Brain microvascular endothelial cell (primary cell): ENCODE measurements around the gene PRM2.

Source experiments
- DNase-seq: peaks from one replicate; pipeline ENCODE4 v3.0.0-alpha.2; 2020
- H3K27ac ChIP-seq: fragments of 250-450 bp; sonication (Bioruptor Pico); 2 replicates; pipeline ENCODE4 v1.5.1; 2020; ENCODE audit warnings: mild to moderate bottlenecking, moderate library complexity
- H3K27me3 ChIP-seq: fragments of 250-450 bp; sonication (Bioruptor Pico); replicated peaks from 2 replicates; pipeline ENCODE4 v1.5.1; 2020; ENCODE audit warnings: mild to moderate bottlenecking
- H3K36me3 ChIP-seq: fragments of 250-450 bp; sonication (Bioruptor Pico); replicated peaks from 2 replicates; pipeline ENCODE4 v1.5.1; 2020; ENCODE audit warnings: mild to moderate bottlenecking
- H3K4me3 ChIP-seq: 2 replicates; pipeline ENCODE4 v1.5.1; 2011; ENCODE audit warnings: low read depth, mild to moderate bottlenecking, control low read depth, low read length, moderate library complexity
- in situ Hi-C: cut with HindIII; loops from 2 replicates; pipeline ENCODE4 v1.10.0; 2017; ENCODE audit warnings: low sequenced_read_pairs, low pct_ligation_motif_present
- TF ChIP-seq, protein P1 (sequence below): IDR thresholded peaks from 2 replicates; pipeline ENCODE4 v1.5.1; 2011; ENCODE audit warnings: low read depth, mild to moderate bottlenecking, moderate library complexity, low read length, control low read depth, inconsistent platforms; ENCODE audit errors: missing control alignments

Gene PRM2

DNA sequence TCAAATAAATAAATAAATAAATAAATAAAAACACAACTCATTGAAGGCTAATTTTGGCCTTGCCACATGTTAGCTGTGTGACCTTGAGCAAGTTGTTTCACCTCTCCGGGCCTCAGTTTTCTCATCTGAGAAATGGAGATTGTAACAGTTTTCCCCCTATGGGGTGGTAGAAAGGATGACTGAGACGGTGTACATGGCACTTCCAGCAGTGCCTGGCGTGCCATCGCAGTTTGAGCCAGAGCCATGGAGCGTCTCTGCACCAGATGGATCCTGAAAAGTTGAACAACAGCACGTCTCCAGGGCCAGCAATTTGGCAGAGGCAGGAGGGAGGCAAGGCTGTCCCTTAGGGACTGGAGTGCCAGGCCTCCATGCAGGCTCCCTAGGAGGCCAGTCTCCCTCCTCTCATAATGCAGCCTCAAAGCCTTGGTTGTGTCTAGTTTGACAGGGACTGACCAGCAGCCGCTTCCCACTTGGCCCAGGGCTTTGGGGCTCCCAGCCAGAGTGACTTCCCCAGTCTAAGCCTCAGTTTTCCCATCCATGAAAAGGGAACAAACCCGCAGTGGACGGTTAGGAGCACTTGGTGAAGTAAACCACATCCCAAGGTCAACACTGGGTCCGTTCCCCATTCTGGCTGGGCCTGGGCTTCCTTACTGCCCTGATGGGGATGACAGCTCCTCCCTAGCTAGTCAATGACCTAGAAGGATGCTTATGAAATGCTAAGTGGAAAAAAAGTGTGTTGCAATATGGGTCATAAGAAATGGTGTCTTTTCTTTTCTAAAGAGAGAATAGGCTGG is 39.6 kb downstream of the PRM2 start:
- TF ChIP-seq, protein P1, sequence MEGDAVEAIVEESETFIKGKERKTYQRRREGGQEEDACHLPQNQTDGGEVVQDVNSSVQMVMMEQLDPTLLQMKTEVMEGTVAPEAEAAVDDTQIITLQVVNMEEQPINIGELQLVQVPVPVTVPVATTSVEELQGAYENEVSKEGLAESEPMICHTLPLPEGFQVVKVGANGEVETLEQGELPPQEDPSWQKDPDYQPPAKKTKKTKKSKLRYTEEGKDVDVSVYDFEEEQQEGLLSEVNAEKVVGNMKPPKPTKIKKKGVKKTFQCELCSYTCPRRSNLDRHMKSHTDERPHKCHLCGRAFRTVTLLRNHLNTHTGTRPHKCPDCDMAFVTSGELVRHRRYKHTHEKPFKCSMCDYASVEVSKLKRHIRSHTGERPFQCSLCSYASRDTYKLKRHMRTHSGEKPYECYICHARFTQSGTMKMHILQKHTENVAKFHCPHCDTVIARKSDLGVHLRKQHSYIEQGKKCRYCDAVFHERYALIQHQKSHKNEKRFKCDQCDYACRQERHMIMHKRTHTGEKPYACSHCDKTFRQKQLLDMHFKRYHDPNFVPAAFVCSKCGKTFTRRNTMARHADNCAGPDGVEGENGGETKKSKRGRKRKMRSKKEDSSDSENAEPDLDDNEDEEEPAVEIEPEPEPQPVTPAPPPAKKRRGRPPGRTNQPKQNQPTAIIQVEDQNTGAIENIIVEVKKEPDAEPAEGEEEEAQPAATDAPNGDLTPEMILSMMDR: no peak
- Histone ChIP-seq H3K27me3 (no peaks in the 10 kb centered on the region), H3K36me3 (no peaks in the 10 kb centered on the region), H3K4me3 (no peak overlapping the region), H3K27ac (no peak overlapping the region)
- in situ Hi-C loops: no loop called here
- DNase-seq: no peak

GRCh38 chr16:11235703-11235991 is 40.6 kb downstream of the PRM2 start:
- H3K27ac ChIP-seq: no peak overlapping the region
- no peaks in the 10 kb centered on the region for H3K27me3 ChIP-seq
- TF ChIP-seq, protein P1: no peak
- no peaks in the 10 kb centered on the region for H3K36me3 ChIP-seq
- no peak overlapping the region for H3K4me3 ChIP-seq
- in situ Hi-C loops: no loop called here
- DNase-seq: no peak

- in situ Hi-C loops: no loop called here
These were observed 41.2 kb downstream of the PRM2 start for GRCh38 chr16:11234884-11235702.

DNA sequence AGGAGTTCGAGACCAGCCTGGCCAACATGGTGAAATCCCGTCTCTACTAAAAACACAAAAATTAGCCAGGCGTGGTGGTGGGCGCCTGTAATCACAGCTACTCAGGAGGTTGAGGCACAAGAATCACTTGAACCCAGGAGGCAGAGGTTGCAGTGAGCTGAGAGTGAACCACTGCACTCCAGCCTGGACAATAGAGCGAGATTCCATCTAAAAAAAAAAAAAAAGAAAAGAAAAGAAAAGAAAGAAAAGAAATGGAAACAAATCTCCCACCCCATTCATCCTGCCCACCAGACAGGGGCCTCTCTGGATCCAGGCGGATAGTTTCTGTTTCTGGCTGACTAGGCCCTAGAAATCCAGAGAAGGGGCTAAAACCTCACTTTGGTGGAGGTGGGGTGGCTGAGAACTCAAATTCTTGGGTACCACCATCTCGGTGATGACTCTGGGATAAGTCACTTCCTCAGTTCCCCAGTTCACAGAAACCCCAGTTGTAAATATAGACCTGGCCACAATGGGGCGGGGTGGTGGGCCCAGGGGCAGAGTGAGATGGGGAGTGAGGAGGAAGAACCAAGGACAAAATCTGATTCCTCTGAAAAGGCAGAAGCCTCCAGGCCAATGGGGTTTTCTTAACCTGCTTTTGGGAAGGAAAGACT is 42.4 kb downstream of the PRM2 start:
- H3K36me3 ChIP-seq: no peaks in the 10 kb centered on the region
- DNase-seq: no peak
- no peaks in the 10 kb centered on the region for H3K27me3 ChIP-seq
- TF ChIP-seq, protein P1: no peak
- in situ Hi-C loops: no loop called here
- H3K4me3 ChIP-seq: no peak overlapping the region
- no peak overlapping the region for H3K27ac ChIP-seq

More at GRCh38 chr16:11234884-11235702, 41.2 kb downstream of the PRM2 start:
- H3K27me3 ChIP-seq: no peaks in the 10 kb centered on the region
- H3K27ac ChIP-seq: no peak overlapping the region
- H3K4me3 ChIP-seq: no peak overlapping the region
- H3K36me3 ChIP-seq: no peaks in the 10 kb centered on the region
- TF ChIP-seq, protein P1: no peak
- no peak for DNase-seq

- DNase-seq: no peak
- TF ChIP-seq, protein P1: no peak
- Histone ChIP-seq H3K27me3 (no peaks in the 10 kb centered on the region), H3K27ac (no peak overlapping the region), H3K4me3 (no peak overlapping the region), H3K36me3 (no peaks in the 10 kb centered on the region)
- in situ Hi-C loops: no loop called here
These were observed 43.2 kb downstream of the PRM2 start for GRCh38 chr16:11232852-11233726.
